HCT116 (cell line): ENCODE results near the gene IGSF9B. TPM values are rescaled to one million over a fixed set of nuclear protein-coding genes. Genes with fewer than 3 reads are reported as not detected.

Experiments used
- ATAC-seq: fragments of 200-7000 bp; cut with Tn5 transposase; 2 replicates; pipeline ENCODE4 v1.9.1; 2020; ENCODE audit warnings: mild to moderate bottlenecking, moderate library complexity
- BruUV-seq: library from RNA; stranded (reverse); fragments of 400-500 nt; replicated peaks from 2 replicates; lab custom pipeline; 2021; lab: Mats Ljungman, UMichigan
- CTCF ChIA-PET: fragments of 300-600 bp; sonication (Branson Sonifier 250); formaldehyde crosslinking; loops from one replicate; lab custom pipeline; 2021; ENCODE audit warnings: antibody characterized with exemption; lab: Charles Lee
- POLR2A ChIA-PET: fragments of 300-600, 350-600 bp; sonication (Branson Sonifier 250); formaldehyde crosslinking; loops from one replicate; lab custom pipeline; 2021; ENCODE audit warnings: antibody characterized with exemption; lab: Charles Lee
- RAD21 ChIA-PET, 2 experiments: fragments of 300-600 bp; sonication (Branson Sonifier 250); formaldehyde crosslinking; loops; one replicate each; lab custom pipeline; 2023; ENCODE audit warnings: low total read pairs in 2 of 2; ENCODE audit not compliant: uncharacterized antibody in 2 of 2, unreplicated experiment in 2 of 2, low non-redundant PET in 1 of 2; lab: Charles Lee
- DNase-seq: peaks from one replicate; pipeline ENCODE4 v3.0.0-alpha.2; 2010; ENCODE audit warnings: low read depth, low spot score
- H2AFZ ChIP-seq: fragments of 200-600 bp; shearing (Covaris generic), sonication (generic); 2 replicates; pipeline ENCODE4 v1.6.1; 2017; ENCODE audit warnings: low read depth, mixed run types, mixed read lengths, antibody characterized with exemption, low read length; ENCODE audit not compliant: poor library complexity, severe bottlenecking
- H3K27ac ChIP-seq: 2 replicates; pipeline ENCODE4 v1.5.1; 2012; ENCODE audit warnings: low read depth, low read length
- H3K27me3 ChIP-seq: fragments of 200-600 bp; sonication (generic); 2 replicates; pipeline ENCODE4 v1.6.1; 2016; ENCODE audit warnings: mixed run types, low read length, mixed read lengths; ENCODE audit not compliant: insufficient read depth
- H3K36me3 ChIP-seq, 2 experiments: fragments of 200-500 bp in 1 of 2; fragments of 200-600 bp in 1 of 2; sonication (Bioruptor generic) in 1 of 2; sonication (generic) in 1 of 2; 2 replicates each; pipeline versions ENCODE4 v1.5.1 to v1.6.1; 2014 to 2016; ENCODE audit warnings: low read length in 2 of 2, inconsistent platforms in 1 of 2, mixed read lengths in 1 of 2, mixed run types in 1 of 2; ENCODE audit not compliant: insufficient read depth in 2 of 2, control insufficient read depth in 1 of 2
- H3K4me1 ChIP-seq, 2 experiments: fragments of 200-600 bp in 1 of 2; sonication (generic) in 1 of 2; 2 replicates each; pipeline versions ENCODE4 v1.5.1 to v1.6.1; 2012 to 2017; ENCODE audit warnings: low read length in 2 of 2, inconsistent platforms in 1 of 2, mild to moderate bottlenecking in 1 of 2, mixed read lengths in 1 of 2, mixed run types in 1 of 2, moderate library complexity in 1 of 2; ENCODE audit not compliant: insufficient read depth in 2 of 2, control insufficient read depth in 1 of 2
- H3K4me2 ChIP-seq: fragments of 200-600 bp; sonication (generic); 2 replicates; pipeline ENCODE4 v1.6.1; 2017; ENCODE audit warnings: mixed run types, low read length, mixed read lengths
- H3K4me3 ChIP-seq, 2 experiments: fragments of 200-600 bp in 1 of 2; sonication (generic) in 1 of 2; replicated peaks in 1 of 2; 2 replicates each; pipeline ENCODE4 v1.5.1; 2011 to 2016; ENCODE audit warnings: low read length in 2 of 2, control low read depth in 1 of 2, low read depth in 1 of 2, mild to moderate bottlenecking in 1 of 2, mixed read lengths in 1 of 2, mixed run types in 1 of 2
- H3K79me2 ChIP-seq: fragments of 200-600 bp; sonication (generic); 2 replicates; pipeline ENCODE4 v1.6.1; 2017; ENCODE audit warnings: mild to moderate bottlenecking, mixed run types, low read length, moderate library complexity, mixed read lengths; ENCODE audit not compliant: insufficient read depth
- H3K9ac ChIP-seq: fragments of 200-600 bp; sonication (generic); 2 replicates; pipeline ENCODE4 v1.6.1; 2016; ENCODE audit warnings: low read length, mixed read lengths
- H3K9me2 ChIP-seq: fragments of 200-600 bp; sonication (generic), shearing (Covaris generic); 2 replicates; pipeline ENCODE4 v1.6.1; 2017; ENCODE audit warnings: mixed run types, mild to moderate bottlenecking, moderate library complexity; ENCODE audit not compliant: insufficient read depth
- H3K9me3 ChIP-seq, 2 experiments: fragments of 200-500 bp in 1 of 2; fragments of 200-600 bp in 1 of 2; sonication (Bioruptor generic) in 1 of 2; sonication (generic) in 1 of 2; 2 replicates each; pipeline ENCODE4 v1.6.1; 2014 to 2017; ENCODE audit warnings: low read length in 2 of 2, mixed read lengths in 2 of 2, inconsistent platforms in 1 of 2, low read depth in 1 of 2, mild to moderate bottlenecking in 1 of 2, mixed run types in 1 of 2, moderate library complexity in 1 of 2; ENCODE audit not compliant: control insufficient read depth in 1 of 2, insufficient read depth in 1 of 2
- H4K20me1 ChIP-seq: fragments of 200-600 bp; sonication (generic), shearing (Covaris generic); 2 replicates; pipeline ENCODE4 v1.6.1; 2017; ENCODE audit warnings: mixed run types, mild to moderate bottlenecking, moderate library complexity; ENCODE audit not compliant: insufficient read depth
- CEBPB ChIP-seq: IDR thresholded peaks from 2 replicates; pipeline ENCODE4 v1.6.1; 2012; ENCODE audit warnings: low read depth
- EGR1 ChIP-seq: IDR thresholded peaks from 2 replicates; pipeline ENCODE4 v1.6.1; 2012; ENCODE audit warnings: low read depth
- EZH2 ChIP-seq: fragments of 200-600 bp; sonication (generic); IDR thresholded peaks from 2 replicates; pipeline ENCODE4 v1.6.1; 2017; ENCODE audit warnings: antibody characterized with exemption, mixed run types
- FOSL1 ChIP-seq: IDR thresholded peaks from 2 replicates; pipeline ENCODE4 v1.6.1; 2012; ENCODE audit warnings: low read depth
- JUND ChIP-seq: IDR thresholded peaks from 2 replicates; pipeline ENCODE4 v1.6.1; 2012
- SP1 ChIP-seq: IDR thresholded peaks from 2 replicates; pipeline ENCODE4 v1.6.1; 2012; ENCODE audit warnings: low read depth
- SRF ChIP-seq: IDR thresholded peaks from 2 replicates; pipeline ENCODE4 v1.6.1; 2012; ENCODE audit warnings: low read depth
- intact Hi-C: fragments of 100-400 bp; cut with micrococcal nuclease; formaldehyde crosslinking; loops from 2 replicates; pipeline ENCODE4 v1.10.0; 2022
- total RNA-seq: library from RNA; stranded (reverse); gene quantifications from one replicate; pipeline ENCODE4 v1.2.1, GENCODE V29; 2021; ENCODE audit not compliant: unreplicated experiment
- TF ChIP-seq, protein P1 (sequence below): IDR thresholded peaks from 2 replicates; pipeline ENCODE4 v1.6.1; 2012
- TF ChIP-seq, protein P2 (sequence below): IDR thresholded peaks from 2 replicates; pipeline ENCODE4 v1.6.1; 2012

IGSF9B gene
- total RNA-seq, 1 experiment from 2014 or later = 12.4 TPM

DNA sequence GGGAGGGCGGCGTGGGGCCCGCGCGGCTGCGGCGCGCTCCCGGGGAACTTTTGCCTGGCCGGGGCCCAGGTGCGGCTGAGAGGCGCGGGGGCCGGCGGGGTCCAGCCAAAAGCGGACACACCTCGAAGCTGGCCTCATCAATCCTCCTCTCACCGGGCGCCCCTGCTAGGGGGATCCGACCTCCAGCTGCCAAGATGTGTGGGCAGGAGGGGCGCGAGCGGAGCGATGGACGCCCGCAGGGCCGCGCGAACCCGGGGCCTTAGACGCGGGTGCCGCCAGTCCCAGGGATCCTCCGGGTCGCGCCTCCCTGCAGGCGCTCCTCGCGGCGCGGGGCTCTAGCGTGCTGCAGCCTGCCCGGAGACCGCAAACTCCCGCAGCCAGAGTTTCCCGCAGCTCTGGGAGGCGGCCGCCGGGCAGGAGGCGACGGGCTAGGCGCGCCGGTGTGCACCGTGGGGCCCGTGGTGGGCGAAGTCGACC is 785 bp downstream of the IGSF9B start:
- ChIA-PET RAD21 (no interaction called here), POLR2A (no interaction called here), CTCF (no interaction called here)
- DNase-seq (no peak), ATAC-seq (no peak)
- no peaks in the 10 kb centered on the region for H3K9me2 ChIP-seq
- no peak overlapping the region; the same call in 1 of the 2 replicates for H3K27ac ChIP-seq
- TF ChIP-seq, protein P1, sequence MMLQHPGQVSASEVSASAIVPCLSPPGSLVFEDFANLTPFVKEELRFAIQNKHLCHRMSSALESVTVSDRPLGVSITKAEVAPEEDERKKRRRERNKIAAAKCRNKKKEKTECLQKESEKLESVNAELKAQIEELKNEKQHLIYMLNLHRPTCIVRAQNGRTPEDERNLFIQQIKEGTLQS = no peak
- TF ChIP-seq FOSL1 = no peak
- TF ChIP-seq, protein P2, sequence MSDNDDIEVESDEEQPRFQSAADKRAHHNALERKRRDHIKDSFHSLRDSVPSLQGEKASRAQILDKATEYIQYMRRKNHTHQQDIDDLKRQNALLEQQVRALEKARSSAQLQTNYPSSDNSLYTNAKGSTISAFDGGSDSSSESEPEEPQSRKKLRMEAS = no peak
- intact Hi-C loops = no loop called here
- no peak overlapping the region for H2AFZ ChIP-seq
- no peaks in the 10 kb centered on the region for H4K20me1 ChIP-seq
- H3K9ac ChIP-seq = peak overlapping the region; percentile 59
- peak overlapping the region; percentile 77 to 79 for H3K4me3 ChIP-seq
- no TSS peak for BruUV-seq
- H3K36me3 ChIP-seq = no peaks in the 10 kb centered on the region
- peak overlapping the region; percentile 90 for H3K4me2 ChIP-seq
- peaks cover 4 to 27% of the 10 kb centered on the region in 2 experiments; a peak in 3 of 4 replicates for H3K4me1 ChIP-seq
- H3K9me3 ChIP-seq = no peaks in the 10 kb centered on the region
- H3K79me2 ChIP-seq = peaks cover 12% of the 10 kb centered on the region
- no peaks in the 10 kb centered on the region for H3K27me3 ChIP-seq

DNA sequence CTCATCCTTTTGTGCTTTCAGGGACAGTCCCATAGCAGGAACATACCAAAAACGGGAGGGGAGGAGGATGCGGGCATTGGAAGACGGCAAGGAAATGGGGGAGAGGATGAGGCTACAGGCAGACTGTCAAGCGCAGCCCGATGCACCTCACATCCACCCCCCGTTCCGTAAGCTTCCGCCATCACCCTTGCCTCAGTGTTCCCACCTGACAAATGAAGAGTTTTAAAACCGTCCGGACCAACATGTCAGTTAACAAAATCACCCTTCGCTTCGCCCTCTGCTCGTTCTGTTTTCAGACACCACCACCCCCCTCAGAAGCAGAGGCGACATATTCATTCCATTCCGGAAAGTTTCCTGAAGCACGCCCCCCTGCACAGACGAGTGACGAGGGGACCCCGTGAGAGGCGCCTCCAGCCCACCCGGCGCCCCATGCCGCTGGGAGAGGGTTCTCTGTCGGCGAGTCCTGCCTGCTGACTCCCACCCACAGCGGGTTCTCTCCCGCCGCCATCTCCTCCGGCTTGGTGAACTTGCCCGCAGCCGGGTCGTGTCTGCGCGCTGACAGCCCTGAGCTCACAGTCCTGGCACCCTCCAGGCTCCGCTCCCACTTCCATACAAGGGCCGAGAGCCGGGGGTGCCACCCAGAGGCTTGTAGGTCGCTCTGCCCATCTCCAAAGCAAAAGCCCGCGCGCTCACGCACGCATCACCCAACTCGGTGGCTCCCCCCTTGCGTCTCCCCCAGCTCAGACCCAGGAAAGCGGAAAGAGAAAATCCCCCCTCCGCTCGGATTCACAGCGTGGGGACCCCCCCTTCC is 1.5 kb downstream of the IGSF9B start:
- peaks cover 12% of the 10 kb centered on the region for H3K79me2 ChIP-seq
- H3K4me3 ChIP-seq = no peak overlapping the region
- H2AFZ ChIP-seq = no peak overlapping the region
- no peak overlapping the region for H3K9ac ChIP-seq
- CTCF ChIA-PET = no interaction called here
- no TSS peak for BruUV-seq
- H3K27me3 ChIP-seq = no peaks in the 10 kb centered on the region
- H3K9me2 ChIP-seq = no peaks in the 10 kb centered on the region
- no peaks in the 10 kb centered on the region for H3K9me3 ChIP-seq
- H3K36me3 ChIP-seq = no peaks in the 10 kb centered on the region
- POLR2A ChIA-PET = no interaction called here
- RAD21 ChIA-PET = no interaction called here
- intact Hi-C loops = no loop called here
- H4K20me1 ChIP-seq = no peaks in the 10 kb centered on the region
- H3K4me1 ChIP-seq = peaks cover 4 to 27% of the 10 kb centered on the region in 2 experiments; a peak in 3 of 4 replicates
- DNase-seq = no peak
- peak overlapping the region; percentile 21; the same call in 1 of the 2 replicates for H3K4me2 ChIP-seq
- no peak for ATAC-seq
- no peak overlapping the region for H3K27ac ChIP-seq
- TF ChIP-seq CEBPB (no peak), SP1 (no peak), JUND (no peak), EZH2 (no peak), SRF (no peak), EGR1 (no peak)
